HFF-Myc (cell line): ENCODE data around the gene SLC40A1.

Source experiments
- DNase-seq: peaks from one replicate; pipeline ENCODE4 v3.0.0-alpha.2; 2011; ENCODE audit warnings: low read depth; ENCODE audit errors: extremely low read depth
- H3K4me3 ChIP-seq: replicated peaks from 2 replicates; pipeline ENCODE4 v1.5.1; 2011; ENCODE audit warnings: low read depth, mild to moderate bottlenecking, control low read depth, low read length
- CTCF ChIP-seq: IDR thresholded peaks from 2 replicates; pipeline ENCODE4 v1.5.1; 2012; ENCODE audit warnings: mild to moderate bottlenecking, low read depth, low read length, control low read depth; ENCODE audit errors: missing control alignments

SLC40A1 gene

GRCh38 chr2:189570570-189571031 lies 10.0 kb downstream of the SLC40A1 start:
- no peak overlapping the region for H3K4me3 ChIP-seq
- no peak for TF ChIP-seq CTCF
- DNase-seq, result no peak

GRCh38 chr2:189569295-189569910 lies 11.2 kb downstream of the SLC40A1 start:
- DNase-seq, result no peak

GRCh38 chr2:189566046-189566445 lies 14.5 kb downstream of the SLC40A1 start:
- no peak for TF ChIP-seq CTCF
- H3K4me3 ChIP-seq, result no peak overlapping the region

More at GRCh38 chr2:189569295-189569910, 11.2 kb downstream of the SLC40A1 start:
- TF ChIP-seq CTCF, result no peak
- H3K4me3 ChIP-seq, result no peak overlapping the region

GRCh38 chr2:189561371-189562038 lies 19.1 kb downstream of the SLC40A1 start:
- TF ChIP-seq CTCF, result no peak
- H3K4me3 ChIP-seq, result no peak overlapping the region
- no peak for DNase-seq

More at GRCh38 chr2:189566046-189566445, 14.5 kb downstream of the SLC40A1 start:
- DNase-seq, result no peak

- no peak for TF ChIP-seq CTCF
- DNase-seq, result no peak
- no peak overlapping the region for H3K4me3 ChIP-seq
Measured at GRCh38 chr2:189560273-189560586, 20.4 kb downstream of the SLC40A1 start.

GRCh38 chr2:189559579-189560272 lies 20.9 kb downstream of the SLC40A1 start:
- H3K4me3 ChIP-seq, result no peak overlapping the region
- no peak for TF ChIP-seq CTCF
- no peak for DNase-seq
